ENCODE data around the gene STX5.
"Not testable (repeated sequence)": the region's sequence is repeated elsewhere in the genome, so short reads cannot be mapped to it uniquely, and the experiment has no call there.

The STX5 gene

DNA sequence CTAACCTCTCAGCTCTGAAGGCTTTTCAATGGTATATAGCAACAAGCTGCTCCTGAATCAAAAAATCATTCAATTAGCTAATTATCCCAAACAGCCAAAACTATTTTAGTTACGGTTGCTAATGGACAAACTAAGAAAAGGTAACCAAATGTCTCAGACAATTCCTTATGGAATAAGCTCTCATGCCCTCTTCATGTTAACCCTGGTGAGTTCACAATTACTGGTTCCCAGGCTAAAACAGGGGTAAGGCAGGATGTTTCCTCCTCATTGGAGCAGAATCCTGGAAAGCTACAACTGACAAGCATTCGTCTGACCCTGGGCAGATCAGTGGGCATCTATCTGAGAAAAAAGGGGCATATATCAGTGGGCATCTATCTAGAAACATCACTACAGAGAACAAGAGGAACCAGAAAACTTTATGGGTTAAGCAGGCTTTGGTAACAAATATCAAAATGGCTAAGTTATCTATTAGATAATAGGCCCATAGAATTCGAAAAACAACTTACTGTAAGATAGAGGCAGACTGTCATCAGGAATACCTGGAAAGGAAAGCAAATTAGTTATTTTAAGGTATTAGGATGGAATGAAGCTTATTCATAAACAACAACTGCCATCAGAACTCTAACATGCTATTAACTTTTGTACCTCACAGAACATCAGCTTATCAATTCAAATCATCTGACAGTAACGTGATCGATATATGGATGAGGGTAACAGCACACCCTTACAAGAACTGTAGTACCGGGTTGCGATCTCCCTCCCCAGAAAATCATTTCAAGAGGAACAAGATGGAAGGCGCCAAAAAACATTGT is 22.4 kb upstream of the STX5 start:
- no peak for DNase-seq

DNA sequence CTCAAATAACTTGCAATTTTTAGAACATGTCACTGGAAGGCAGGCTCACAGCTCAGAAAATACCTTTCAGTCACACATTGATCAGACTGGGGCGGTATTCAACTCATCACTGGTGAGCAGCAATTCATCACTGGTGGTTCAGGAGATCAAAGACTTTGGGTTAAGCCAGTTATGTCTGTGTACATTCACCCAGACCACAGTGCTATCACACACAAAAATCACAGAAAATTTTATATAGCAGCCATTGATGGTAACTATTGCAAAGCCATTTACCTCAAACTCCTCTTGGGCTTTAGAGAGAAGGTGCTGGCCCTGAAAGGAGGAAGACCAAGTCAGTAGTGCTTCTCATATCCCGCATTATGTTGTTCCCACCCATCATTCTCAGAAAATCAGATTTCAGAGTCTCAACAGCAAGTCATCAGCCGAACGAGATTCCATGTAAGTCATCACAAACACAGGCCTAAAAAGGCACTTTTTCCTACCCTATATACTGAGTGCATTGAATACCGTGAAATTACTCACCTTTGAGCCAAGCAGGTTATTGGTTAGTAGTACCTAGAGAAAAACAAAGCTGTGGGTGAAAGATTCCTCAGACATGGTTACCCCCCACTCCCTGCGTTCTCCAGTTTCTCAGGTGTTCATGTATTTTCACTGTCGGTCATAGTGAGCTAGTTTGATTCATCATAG is 21.6 kb upstream of the STX5 start:
- DNase-seq = no peak

DNA sequence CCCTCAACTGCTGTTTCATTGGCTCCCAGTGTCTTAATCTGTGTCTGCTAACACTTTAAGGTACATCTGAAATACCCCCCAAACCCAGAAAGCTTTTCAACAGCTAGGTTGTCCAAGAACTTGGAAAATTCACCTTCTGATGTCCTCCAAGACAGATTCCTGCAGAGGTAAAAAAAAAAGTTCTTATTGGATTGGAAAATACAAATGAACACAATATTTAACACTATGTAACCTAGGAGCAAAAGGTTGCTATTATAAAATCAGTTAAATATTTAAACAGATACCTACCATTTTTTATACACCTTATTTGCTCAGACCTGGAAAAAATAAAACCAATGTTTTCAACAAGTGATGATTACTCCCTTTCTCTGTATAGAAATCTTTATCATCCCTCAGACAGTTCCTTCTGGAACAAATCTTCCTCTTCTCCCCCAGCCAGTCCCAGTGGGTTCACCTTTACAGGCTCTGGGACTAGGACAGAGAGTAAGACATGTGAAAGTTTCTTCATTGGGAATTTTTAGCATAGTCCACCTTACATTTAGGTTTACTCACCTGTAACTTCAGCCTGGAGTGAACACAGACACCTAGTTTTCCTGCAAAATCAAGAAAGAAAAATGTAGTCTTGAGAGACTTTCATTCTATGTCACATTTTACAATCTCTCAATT is 20.8 kb upstream of the STX5 start:
- no peak for DNase-seq

DNA sequence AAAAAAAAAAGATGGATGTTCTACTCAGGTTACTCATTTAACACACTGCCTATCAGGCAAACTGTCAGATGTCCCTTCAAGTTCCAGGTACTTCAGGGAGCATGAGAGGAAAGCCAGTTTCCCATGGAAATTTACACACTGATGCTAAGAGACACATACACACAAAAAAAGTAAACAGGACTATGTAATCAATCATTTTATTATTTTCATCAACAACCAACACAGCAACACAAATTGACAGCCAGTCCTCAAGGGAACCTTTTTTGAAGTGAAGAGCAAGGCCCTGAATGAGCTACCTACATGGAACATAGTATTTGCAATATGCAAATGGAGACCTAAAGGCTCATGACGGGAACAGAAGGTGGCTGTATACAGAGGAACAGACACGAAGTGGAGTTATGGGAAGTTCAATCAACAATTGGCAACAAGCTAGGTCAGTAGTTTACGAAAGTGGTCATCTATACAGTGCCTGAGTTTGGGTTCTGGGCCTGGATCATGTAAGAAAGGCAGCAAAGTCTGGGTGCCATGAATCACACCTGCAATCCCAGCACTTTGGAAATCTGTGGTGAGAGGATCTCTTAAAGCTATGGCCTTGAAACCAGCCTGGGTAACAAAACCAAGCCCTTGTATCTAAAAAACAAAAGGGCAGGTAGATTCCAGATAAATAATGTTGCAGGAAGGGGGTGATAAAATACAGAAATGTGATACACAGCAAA is 20.1 kb upstream of the STX5 start:
- no peak for DNase-seq

DNA sequence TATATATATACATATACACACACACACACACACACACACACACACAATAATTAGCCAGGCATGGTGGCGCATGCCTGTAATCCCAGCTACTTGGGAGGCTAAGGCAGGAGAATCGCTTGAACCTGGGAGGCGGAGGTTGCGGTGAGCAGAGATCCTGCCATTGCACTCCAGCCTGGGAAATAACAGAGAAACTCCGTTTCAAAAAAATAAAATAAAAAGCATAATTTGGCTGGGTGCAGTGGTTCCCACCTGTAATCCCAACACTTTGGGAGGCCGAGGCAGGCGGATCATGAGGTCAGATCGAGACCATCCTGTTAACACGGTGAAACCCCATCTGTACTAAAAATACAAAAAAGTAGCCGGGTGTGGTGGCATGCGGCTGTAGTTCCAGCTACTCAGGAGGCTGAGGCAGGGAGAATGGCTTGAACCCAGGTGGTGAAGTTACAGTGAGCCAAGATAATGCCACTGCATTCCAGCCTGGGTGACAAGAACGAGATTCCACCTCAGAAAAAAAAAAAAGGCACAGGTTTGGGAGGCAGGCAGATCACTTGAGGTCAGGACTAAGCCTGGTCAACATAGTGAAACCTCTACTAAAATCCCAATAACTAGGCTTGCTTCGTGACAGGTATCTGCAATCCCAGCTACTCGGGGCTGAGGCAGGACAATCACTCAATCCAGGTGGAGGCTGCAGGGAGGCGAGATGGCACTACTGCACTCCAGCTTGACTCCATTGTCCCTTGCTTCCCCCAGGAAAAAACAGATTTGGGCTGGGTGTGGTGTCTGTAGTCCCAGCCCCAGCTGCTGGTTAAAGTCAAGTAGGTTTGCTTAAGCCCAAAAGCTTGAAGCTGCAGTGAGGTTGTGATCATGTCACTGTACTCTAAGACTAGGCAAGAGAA is 19.3 kb upstream of the STX5 start:
- DNase-seq = peak; percentile 15

DNA sequence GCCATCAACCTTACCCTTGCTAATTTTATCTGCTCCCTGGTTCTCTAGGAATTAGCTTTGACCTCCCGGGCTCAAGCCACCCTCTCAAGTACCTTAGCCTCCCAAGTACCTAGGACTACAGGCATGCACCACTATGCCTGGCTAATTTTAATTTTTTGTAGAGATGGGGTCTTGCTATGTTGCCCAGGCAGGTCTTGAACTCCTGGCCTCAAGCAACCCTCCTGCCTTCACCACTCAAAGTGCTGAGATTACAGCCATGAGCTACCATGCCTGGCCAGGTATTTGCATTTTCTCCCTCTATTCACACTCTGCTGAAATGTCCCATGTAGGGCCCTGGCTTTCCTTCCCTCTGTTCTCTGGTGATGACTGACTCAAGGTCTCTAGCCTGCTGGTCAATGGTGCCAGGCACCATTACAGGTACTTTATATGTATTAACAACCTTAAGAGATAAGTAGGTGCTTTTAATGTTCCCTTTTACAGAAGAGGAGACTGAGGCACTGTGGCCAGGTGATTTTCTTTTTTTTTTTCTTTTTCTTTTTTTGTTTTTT is 16.0 kb upstream of the STX5 start:
- DNase-seq = no peak

DNA sequence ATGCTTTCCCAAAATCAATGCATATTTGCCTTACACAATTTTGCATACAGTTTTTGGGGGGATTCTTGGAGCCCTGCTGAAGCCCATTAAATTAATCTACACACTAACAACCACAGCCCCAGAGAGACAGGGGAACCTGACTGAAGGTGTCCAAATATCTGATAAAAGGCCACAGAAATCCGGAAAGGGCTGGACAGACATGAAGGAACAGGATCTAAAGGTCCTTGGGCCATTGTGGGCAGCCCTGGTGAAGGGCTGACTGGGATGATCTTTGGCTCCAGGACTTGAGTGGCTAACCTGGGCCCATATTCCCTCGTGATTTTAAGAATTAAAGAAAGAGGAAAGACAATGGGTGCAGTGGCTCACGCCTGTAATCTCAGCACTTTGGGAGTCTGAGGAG is 14.3 kb upstream of the STX5 start:
- no peak for DNase-seq

DNA sequence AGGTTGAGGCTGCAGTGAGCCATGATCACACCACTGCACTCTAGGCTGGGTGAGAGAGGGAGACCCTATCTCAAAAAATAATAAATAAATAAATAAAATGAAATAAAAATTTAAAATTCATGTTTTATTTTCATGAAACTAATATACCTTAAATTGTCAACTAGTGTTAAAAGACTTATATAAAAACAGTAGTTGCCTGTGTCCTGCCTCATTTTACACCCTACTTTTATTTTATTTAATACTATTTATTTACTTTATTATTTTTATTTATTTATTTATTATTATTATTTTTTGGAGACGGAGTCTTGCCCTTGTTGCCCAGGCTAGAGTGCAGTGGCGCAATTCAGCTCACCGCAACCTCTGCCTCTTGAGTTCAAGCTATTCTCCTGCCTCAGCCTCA is 12.3 kb upstream of the STX5 start:
- no peak for DNase-seq

DNA sequence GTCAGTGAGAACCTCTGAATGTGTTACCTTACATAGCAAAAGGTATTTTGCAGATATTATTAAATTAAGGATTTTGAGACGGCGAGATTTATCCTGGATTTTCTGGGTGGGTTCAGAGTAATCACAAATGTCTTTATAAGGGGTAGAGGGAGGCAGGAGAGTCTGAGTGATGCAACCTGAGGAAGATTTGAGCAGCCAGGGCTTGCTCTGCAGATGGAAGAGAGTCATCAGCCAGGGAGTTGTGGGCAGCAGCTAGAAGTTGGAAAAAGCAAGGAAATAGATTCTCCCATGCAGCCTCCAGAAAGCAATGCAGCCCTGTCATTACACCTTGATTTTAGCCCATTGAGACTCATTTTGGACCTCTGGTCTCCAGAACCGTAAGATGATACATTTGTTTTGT is 11.6 kb upstream of the STX5 start:
- DNase-seq = no peak

DNA sequence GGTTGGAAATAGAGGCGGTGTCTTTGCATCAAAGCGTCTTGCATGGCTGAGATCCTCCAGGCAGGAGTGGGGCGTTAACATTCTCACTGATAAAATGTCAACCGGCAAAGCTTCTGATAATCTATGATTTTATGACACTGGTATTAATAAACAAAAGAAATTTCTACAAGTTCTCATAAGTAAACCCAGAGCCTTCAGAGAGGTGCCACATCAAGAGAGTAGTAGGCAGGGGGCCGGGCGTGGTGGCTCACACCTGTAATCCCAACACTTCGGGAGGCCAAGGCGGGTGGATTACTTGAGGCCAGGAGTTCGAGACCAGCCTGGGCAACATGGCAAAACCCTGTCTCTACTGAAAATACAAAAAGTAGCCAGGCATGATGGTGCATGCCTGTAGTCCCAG is 11.0 kb upstream of the STX5 start:
- not testable (repeated sequence) for DNase-seq

DNA sequence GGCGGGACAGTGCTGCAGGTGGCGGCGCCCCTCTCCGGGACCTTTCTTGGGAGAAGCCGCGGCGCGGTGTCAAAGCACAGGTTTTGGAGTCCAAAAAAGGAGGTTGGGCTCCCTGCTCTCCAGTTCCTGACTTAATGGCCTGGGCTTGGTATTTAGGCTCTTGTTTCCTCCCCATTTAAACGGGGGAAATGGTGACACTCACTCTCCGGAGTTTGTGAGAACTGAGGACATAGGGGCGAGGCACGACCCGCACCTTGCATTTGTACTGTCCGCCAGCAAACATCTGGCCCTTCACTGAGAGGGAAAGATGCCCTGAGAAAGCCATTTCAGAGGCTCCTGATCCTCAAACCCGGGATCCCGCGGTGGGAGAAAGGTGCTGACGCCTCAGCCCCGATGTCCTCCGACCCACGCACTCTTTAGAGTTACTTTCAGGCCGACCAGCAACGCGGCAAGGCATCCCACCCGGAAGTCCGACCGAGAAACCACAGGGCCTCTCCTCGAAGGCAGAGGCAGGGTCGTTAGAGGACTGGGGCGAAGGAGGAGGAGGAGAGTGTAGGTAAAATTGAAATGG is 10.4 kb upstream of the STX5 start:
- DNase-seq = no peak

DNA sequence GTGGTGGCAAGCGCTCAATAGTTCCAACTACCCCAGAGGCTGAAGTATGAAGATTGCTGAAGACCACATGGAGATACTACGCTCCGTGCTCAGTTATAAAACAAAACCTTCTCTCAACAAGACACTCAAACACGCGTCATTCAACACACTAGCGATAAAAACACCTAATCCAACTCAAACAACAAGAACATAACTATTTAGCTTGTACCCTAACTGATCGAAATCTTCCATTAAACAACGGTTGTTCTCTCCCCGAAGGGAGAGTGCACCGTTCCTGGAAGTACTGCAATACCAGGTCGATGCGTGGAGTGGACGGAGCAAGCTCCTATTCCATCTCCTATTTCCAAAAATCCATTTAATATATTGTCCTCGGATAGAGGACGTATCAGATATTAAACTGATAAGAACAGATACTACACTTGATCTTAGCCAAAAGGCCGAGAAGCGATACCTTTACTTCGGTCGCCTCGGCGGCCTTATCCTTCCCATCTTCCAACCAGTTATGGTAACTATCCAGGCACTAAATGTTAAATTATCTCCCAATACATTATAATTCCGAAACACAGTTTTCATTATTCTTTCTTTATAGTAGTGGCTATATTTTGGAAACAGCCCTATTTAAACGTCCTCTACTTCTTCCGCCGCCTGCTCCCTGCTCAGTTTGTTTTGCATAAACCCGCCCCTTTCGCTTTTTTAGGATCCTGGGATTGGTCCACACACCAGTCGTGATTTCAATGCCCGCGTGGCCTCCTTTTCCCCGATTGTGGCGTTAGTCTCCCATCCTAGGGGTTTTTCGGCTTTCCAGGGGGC is 9.7 kb upstream of the STX5 start:
- DNase-seq = peak; percentile 90

DNA sequence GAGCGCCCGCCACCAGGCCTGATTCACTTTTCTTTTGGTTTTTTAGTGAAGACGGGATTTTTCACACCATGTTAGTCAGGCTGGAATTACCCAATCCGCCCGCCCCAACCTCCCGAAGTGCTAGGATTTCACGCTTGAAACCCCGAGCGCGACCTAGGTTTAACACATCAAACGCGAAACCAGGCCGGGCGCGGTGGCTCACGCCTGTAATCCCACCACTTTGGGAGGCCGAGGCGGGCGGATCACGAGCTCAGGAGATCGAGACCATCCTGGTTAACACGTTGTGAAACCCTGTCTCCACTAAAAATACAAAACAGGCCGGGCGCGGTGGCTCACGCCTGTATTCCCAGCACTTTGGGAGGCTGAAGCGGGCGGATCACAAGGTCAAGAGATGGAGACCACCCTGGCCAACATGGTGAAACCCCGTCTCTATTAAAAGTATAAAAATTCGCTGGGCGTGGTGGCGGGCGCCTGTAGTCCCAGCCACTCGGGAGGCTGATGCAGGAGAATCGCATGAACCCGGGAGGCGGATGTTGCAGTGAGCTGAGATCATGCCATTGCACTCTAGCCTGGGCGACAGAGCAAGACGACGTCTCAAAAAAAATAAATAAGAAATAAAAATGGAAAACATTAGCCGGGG is 9.0 kb upstream of the STX5 start:
- peak; percentile 65 for DNase-seq

DNA sequence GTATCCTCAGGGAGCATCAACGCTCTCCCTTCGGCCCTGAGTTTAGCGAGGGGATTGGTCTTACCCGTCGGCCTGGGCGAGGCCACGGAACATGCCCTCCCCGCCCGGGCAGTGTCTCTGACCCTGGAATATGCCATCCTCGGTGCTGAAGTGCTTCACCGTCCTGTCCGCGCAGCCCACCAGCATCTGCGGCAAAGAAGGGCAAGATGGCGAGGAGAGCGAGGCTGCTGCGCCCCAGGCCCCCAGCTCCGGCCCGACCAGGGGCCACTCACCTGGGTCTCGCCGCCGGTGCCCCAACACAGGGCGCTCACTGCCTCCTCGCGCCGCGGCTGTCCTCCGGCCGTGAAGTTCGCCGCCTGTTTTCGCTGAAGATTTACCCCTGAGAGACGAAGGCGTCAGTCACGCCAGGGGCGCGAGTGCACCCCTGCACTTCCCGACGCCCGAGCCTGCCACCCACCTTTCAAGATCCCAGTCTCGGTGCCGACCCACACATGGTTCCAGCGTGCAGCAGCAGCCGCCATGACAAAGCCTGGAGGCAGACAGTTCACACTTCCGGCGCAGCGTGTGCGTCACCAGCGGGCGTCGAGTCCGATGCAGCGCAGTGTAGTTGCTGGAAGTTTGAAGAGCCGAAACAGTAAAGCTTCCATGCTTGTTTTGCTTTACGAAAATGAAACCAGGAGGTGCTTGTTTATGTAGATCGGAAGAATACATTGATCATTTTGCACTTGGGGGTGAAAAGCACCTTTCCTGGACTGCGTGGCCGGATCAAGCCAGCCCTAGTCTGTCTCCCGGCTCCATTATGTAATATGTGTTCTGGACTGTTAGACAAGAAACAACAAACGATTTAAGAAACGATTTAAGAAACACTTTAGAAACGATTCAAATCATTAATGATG is 7.4 kb upstream of the STX5 start, which contains the start of gene WDR74:
Gene WDR74 (minus strand): TSS at position 541 of the 896 bp plus-strand sequence. CDS start 20 bp downstream, at position 521.
- DNase-seq = peak; percentile 90

DNA sequence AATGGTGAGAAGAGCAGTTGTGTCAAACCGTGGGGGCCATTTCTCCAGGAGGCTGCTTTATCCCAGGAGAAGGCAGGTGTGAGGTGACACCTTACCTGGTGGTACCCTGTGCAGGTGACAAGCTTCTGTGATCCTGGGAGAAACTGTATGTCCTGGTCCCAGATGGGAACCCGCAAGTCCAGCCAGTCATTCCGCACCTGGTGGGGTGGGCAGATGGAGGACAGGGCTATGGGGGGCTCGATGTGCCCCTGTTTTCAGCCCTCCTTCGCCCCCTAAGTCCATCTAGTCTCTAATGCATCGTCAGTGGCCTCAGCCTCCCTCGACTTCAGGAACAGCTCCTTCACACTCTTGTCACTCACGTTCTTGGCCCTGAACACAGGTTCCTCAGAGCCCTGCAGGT is 3.5 kb upstream of the STX5 start:
- DNase-seq = no peak

DNA sequence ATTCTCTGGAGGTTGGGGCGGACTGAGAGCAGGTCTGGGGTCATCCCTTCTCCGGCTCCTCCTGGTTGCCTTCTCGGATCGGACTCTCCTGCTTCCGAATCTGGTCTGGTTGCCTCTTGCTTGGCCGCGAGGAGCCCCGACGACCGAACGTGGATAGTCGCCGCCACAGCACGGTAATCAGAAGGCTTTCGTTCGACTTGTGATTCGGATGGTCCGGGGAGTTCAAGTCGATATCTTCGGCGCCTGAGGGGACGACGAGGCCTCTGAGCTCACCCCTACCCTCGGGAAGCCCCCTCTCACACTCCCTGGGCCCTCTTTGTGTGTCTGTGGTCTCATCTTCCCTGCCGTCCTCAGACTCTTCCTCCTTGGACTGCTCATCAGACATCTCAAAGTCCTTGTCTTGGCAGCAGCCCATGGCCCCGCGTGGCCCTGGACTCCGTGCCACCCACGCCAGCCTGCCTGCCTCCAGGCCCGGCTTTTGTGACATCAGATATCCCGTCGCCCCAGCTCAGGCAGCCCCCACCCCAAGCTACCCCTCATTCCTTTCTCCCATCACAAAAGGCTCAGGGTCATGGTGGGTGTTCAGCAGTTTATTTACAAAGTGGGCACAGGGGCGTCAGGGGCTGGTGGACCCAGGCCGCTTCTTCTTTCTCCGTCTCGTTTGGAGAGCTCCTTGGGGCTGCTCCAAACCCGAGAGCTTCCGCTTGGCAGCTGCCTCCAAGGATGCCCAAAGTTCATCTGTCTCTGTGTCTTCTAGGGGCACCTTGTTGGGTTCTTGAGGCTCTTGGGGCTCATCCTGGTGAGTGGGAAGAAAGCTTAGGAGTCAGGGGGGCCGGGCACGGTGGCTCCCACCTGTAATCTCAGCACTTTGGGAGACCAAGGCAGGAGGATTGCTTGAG is 734 bp upstream of the STX5 start, which contains the start of gene TEX54:
Gene TEX54 (minus strand): TSS at position 506 of the 899 bp plus-strand sequence.
- DNase-seq = no peak

DNA sequence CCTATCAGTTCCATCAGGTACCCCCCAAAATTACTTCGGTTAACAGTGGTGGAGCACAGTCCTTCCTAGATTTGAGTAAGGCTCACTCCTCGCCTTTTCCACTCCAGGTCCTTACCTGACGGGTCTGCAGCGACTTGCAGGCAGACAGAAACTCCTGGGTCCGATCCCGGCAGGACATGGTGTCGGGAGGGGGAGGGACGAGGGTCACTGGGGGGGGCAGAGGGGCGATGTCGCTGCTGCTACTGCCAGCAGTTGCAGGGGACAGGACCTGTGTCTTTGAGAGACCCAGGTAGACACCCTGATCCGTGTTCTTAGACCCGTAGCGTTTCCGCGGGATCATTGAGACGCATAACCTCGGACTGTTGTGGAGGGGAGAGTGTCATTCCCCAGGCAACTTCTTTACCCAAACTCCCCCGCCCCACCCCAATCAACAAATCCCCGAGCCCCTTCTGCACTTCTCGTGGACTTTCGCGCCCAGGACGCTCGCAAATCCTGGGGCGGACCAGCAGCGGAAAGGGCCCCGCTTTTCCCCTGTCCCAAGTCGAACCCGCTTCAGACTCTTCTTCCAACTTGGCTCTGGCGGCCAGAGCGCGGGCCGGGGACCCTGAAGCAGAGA is 839 bp downstream of the STX5 start:
- peak; percentile 40 for DNase-seq

Measured in NCI-H2171 (cell line).